HG02678 (cell line): ENCODE results near the gene ATG9B.
A peak's percentile ranks its signal among the peaks of the same experiment; 100 is the strongest.
"Not testable (repeated sequence)": the region's sequence is repeated elsewhere in the genome, so short reads cannot be mapped to it uniquely, and the experiment has no call there.

Experiments
- ATAC-seq: cut with Tn5 transposase; IDR thresholded peaks from one replicate; pipeline ENCODE4 v1.9.1; 2021; ENCODE audit warnings: mild to moderate bottlenecking, moderate library complexity; ENCODE audit not compliant: unreplicated experiment

The ATG9B gene

GRCh38 chr7:151038951-151039849, 14.9 kb upstream of the ATG9B start:
- no peak for ATAC-seq

- ATAC-seq = no peak
These were observed 11.6 kb upstream of the ATG9B start for GRCh38 chr7:151035902-151036301.

- ATAC-seq = no peak
These were observed 10.9 kb upstream of the ATG9B start for GRCh38 chr7:151035026-151035717.

GRCh38 chr7:151034312-151035025, 10.2 kb upstream of the ATG9B start:
- ATAC-seq = no peak

GRCh38 chr7:151033864-151034249, 9.6 kb upstream of the ATG9B start:
- ATAC-seq = no peak

- no peak for ATAC-seq
These were observed 8.9 kb upstream of the ATG9B start for GRCh38 chr7:151032936-151033863.

GRCh38 chr7:151031011-151031410, 6.7 kb upstream of the ATG9B start:
- ATAC-seq = no peak

GRCh38 chr7:151028948-151029501, 4.7 kb upstream of the ATG9B start:
- no peak for ATAC-seq

- ATAC-seq = peak; percentile 98
These were observed 4.0 kb upstream of the ATG9B start, which contains the start of gene ABCB8 for GRCh38 chr7:151028131-151028947. TSS of gene ABCB8 (plus strand) at chr7:151028450. CDS start at chr7:151028516, 66 bp downstream.

GRCh38 chr7:151027728-151028130, 3.4 kb upstream of the ATG9B start:
- peak; percentile 1 for ATAC-seq

- not testable (repeated sequence) for ATAC-seq
These were observed 2.8 kb upstream of the ATG9B start for GRCh38 chr7:151026771-151027727.

GRCh38 chr7:151025924-151026671, 1.8 kb upstream of the ATG9B start:
- ATAC-seq = no peak

- ATAC-seq = no peak
These were observed 1.1 kb downstream of the ATG9B start for GRCh38 chr7:151023232-151023631.

GRCh38 chr7:151020231-151020630, 4.1 kb downstream of the ATG9B start:
- no peak for ATAC-seq

- ATAC-seq = no peak
These were observed 5.2 kb downstream of the ATG9B start for GRCh38 chr7:151019130-151019447.

- no peak for ATAC-seq
These were observed 5.7 kb downstream of the ATG9B start for GRCh38 chr7:151018421-151019129.

GRCh38 chr7:151017953-151018420, 6.3 kb downstream of the ATG9B start:
- peak; percentile 73 for ATAC-seq
